IMR-90 (cell line): ENCODE results near the gene AUTS2.

Experiments
- NFE2L2 ChIP-seq: fragments of 150-350 bp; IDR thresholded peaks from 2 replicates; pipeline ENCODE4 v1.6.1; 2016; ENCODE audit warnings: low read depth, mild to moderate bottlenecking, low read length
- POLR2A ChIP-seq: IDR thresholded peaks from 2 replicates; pipeline ENCODE4 v1.6.1; 2012; ENCODE audit warnings: mild to moderate bottlenecking, low read depth, low read length
- RAD21 ChIP-seq: IDR thresholded peaks from 2 replicates; pipeline ENCODE4 v1.6.1; 2012; ENCODE audit warnings: low read length, improper control_type of control experiment
- SMC3 ChIP-seq: fragments of 150-350 bp; IDR thresholded peaks from 2 replicates; pipeline ENCODE4 v1.6.1; 2016; ENCODE audit warnings: low read depth, mild to moderate bottlenecking, antibody characterized with exemption, low read length, moderate library complexity
- TF ChIP-seq, protein P1 (sequence below): conservative IDR thresholded peaks from 2 replicates; pipeline ENCODE4 v1.5.1; 2012; ENCODE audit warnings: mild to moderate bottlenecking, low read depth, low read length, improper control_type of control experiment

DNA sequence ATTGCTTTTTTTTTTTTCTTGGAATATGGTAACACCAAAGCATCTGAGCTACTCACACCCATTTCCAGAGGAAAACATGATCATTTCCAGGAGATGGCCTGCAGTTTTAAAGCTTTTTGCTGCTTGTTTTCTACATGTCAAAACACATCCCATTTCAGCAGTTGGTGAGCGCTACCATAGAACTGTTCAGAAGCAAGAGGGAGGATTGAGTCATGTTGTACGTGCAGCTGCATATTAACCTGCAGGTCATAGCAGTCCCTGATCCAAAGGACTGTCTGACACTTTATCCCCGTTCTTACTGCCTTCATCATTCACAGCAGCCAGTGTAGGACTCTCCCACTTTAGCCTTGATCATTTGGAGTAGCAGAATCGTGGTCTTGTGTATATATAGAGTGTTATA lies 124.6 kb downstream of the AUTS2 start:
- no peak for TF ChIP-seq SMC3
- TF ChIP-seq, protein P1, sequence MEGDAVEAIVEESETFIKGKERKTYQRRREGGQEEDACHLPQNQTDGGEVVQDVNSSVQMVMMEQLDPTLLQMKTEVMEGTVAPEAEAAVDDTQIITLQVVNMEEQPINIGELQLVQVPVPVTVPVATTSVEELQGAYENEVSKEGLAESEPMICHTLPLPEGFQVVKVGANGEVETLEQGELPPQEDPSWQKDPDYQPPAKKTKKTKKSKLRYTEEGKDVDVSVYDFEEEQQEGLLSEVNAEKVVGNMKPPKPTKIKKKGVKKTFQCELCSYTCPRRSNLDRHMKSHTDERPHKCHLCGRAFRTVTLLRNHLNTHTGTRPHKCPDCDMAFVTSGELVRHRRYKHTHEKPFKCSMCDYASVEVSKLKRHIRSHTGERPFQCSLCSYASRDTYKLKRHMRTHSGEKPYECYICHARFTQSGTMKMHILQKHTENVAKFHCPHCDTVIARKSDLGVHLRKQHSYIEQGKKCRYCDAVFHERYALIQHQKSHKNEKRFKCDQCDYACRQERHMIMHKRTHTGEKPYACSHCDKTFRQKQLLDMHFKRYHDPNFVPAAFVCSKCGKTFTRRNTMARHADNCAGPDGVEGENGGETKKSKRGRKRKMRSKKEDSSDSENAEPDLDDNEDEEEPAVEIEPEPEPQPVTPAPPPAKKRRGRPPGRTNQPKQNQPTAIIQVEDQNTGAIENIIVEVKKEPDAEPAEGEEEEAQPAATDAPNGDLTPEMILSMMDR = no peak
- TF ChIP-seq POLR2A = no peak
- TF ChIP-seq RAD21 = no peak
- no peak for TF ChIP-seq NFE2L2
